Measurements from ENCODE around the gene CATSPERE.

CATSPERE gene

GRCh38 chr1:244605835-244606370 lies 144.8 kb downstream of the CATSPERE start:
- H3K27ac ChIP-seq: no peak overlapping the region
- TF ChIP-seq CTCF (IDR thresholded peaks at IDR 0.05; ENCODE audit: low read depth, low read length): no peak

GRCh38 chr1:244614113-244614836 lies 153.2 kb downstream of the CATSPERE start:
- Histone ChIP-seq H3K27ac (no peak overlapping the region), H3K9me3 (ENCODE audit: severe bottlenecking) (no peaks in the 10 kb centered on the region), H3K27me3 (ENCODE audit: insufficient read depth, low read depth, severe bottlenecking) (no peaks in the 10 kb centered on the region), H3K4me3 (ENCODE audit: low read depth, low read length) (no peak overlapping the region), H3K36me3 (no peaks in the 10 kb centered on the region)
- no peak for TF ChIP-seq CTCF (IDR thresholded peaks at IDR 0.05; ENCODE audit: low read depth, low read length)
- DNase-seq: no peak

More at GRCh38 chr1:244605835-244606370, 144.8 kb downstream of the CATSPERE start:
- H3K4me3 ChIP-seq (ENCODE audit: low read depth, low read length): no peak overlapping the region
- no peak for DNase-seq
- no peaks in the 10 kb centered on the region for H3K36me3 ChIP-seq
- H3K9me3 ChIP-seq (ENCODE audit: severe bottlenecking): no peaks in the 10 kb centered on the region
- no peaks in the 10 kb centered on the region for H3K27me3 ChIP-seq (ENCODE audit: insufficient read depth, low read depth, severe bottlenecking)

- no peak overlapping the region for H3K27ac ChIP-seq
- no peak overlapping the region for H3K4me3 ChIP-seq (ENCODE audit: low read depth, low read length)
- H3K9me3 ChIP-seq (ENCODE audit: severe bottlenecking): no peaks in the 10 kb centered on the region
- no peak for DNase-seq
- no peaks in the 10 kb centered on the region for H3K36me3 ChIP-seq
- no peak for TF ChIP-seq CTCF (IDR thresholded peaks at IDR 0.05; ENCODE audit: low read depth, low read length)
- no peaks in the 10 kb centered on the region for H3K27me3 ChIP-seq (ENCODE audit: insufficient read depth, low read depth, severe bottlenecking)
These were observed 153.8 kb downstream of the CATSPERE start for GRCh38 chr1:244614879-244615278.

- Histone ChIP-seq H3K27me3 (ENCODE audit: insufficient read depth, low read depth, severe bottlenecking) (no peaks in the 10 kb centered on the region), H3K27ac (no peak overlapping the region), H3K36me3 (no peaks in the 10 kb centered on the region), H3K9me3 (ENCODE audit: severe bottlenecking) (no peaks in the 10 kb centered on the region), H3K4me3 (ENCODE audit: low read depth, low read length) (no peak overlapping the region)
- no peak for TF ChIP-seq CTCF (IDR thresholded peaks at IDR 0.05; ENCODE audit: low read depth, low read length)
- DNase-seq: no peak
These were observed 154.2 kb downstream of the CATSPERE start for GRCh38 chr1:244615301-244615700.

- H3K27ac ChIP-seq: no peak overlapping the region
- no peaks in the 10 kb centered on the region for H3K27me3 ChIP-seq (ENCODE audit: insufficient read depth, low read depth, severe bottlenecking)
- no peak for DNase-seq
- no peak overlapping the region for H3K4me3 ChIP-seq (ENCODE audit: low read depth, low read length)
- H3K9me3 ChIP-seq (ENCODE audit: severe bottlenecking): peaks cover 1% of the 10 kb centered on the region
- H3K36me3 ChIP-seq: no peaks in the 10 kb centered on the region
- TF ChIP-seq CTCF (IDR thresholded peaks at IDR 0.05; ENCODE audit: low read depth, low read length): no peak
These were observed 165.6 kb downstream of the CATSPERE start for GRCh38 chr1:244626709-244627108.

All from WERI-Rb-1 (cell line).